Stimulated activated CD8-positive, alpha-beta memory T cell treated with anti-CD3 and anti-CD28 coated beads, Interleukin-12 subunit alpha, Interleukin-12 subunit beta, amount 100 ng/mL, for 24 hours (primary cell): Measurements from ENCODE around the gene SHMT2.
A peak's percentile ranks its signal among the peaks of the same experiment; 100 is the strongest.
"Not testable (repeated sequence)": the region's sequence is repeated elsewhere in the genome, so short reads cannot be mapped to it uniquely, and the experiment has no call there.

Experiments used
- DNase-seq: peaks from one replicate; pipeline ENCODE4 v3.0.0-alpha.2; 2020; ENCODE audit errors: extremely low read depth

The SHMT2 gene

DNA sequence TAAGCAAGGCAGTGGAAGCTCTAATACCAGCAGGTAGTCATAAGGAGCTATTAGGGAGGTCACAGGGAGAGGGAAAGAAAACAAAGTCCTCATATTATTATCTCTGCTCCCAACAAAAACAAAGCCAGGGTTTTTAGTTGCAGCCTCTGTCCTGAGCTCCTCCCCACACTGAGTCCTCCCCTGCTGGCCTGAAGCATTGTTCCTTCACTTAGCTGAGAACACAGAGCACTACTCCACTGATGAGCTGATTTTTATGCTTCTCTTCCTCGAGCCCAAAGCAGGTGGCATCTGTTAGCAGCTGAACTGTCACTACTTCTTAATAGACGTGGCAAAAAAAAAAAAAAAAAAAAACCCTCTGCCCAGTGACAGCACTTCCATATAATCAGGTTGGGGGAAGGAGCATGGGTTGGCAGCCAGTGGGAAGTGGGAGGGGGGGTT is 31.9 kb downstream of the SHMT2 start:
- DNase-seq: no peak

GRCh38 chr12:57262126-57262822 is 32.8 kb downstream of the SHMT2 start:
- no peak for DNase-seq

DNA sequence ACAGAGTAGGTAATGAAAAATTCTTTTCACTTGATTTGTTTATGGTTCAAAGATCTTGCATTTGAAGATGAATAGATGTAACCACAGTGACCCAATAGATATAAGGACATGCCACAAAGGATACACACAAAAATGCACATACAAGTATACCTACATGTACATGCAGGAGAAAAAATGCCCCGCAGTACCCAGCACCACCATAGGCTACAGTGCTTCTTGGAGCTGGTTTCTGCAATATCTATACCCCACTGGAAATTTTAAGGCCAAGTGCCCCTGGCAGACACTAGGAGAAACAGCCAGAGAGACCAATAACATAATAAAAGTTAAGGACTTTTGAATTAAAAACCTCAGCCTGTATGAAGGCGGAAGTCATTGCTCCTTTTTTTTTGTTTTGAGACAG is 33.6 kb downstream of the SHMT2 start:
- DNase-seq: no peak

DNA sequence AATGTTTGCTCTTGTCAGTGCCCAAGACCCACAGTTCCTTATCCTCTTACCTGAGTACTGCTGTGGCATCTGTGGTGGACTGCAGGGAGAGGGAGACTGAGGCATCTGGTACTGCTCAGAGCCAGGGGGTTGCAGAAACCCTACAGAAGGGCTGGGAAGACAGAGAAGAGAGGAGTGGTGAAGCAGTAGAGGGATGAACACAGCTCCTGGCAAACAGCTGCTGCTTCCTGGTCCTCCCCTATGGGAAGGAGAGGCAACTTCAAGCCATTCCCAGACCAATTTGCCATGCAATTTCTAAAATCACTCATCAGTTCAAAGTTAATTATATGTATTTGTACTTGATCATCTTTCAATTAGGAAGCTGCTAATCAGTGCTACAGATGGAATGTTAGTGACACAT is 37.2 kb downstream of the SHMT2 start:
- no peak for DNase-seq

DNA sequence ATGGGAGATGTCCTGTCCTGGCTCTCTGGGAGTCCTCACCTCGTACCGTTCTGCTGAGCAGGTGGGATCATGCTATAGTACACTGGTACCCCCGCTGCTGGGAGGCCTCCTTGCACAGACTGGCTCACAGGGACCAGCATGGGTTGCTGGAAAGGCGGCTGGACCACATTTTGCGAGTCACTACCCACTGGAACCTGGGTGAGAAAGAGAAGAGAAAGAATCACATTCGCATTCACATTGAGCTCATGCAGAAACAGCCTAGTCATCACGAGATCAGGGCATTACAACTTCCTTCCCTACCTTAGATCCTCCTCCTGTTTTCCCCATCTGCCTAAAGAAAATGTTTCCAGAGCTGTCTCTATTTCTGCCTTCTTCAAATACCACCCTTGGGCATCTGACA is 38.8 kb downstream of the SHMT2 start:
- no peak for DNase-seq

DNA sequence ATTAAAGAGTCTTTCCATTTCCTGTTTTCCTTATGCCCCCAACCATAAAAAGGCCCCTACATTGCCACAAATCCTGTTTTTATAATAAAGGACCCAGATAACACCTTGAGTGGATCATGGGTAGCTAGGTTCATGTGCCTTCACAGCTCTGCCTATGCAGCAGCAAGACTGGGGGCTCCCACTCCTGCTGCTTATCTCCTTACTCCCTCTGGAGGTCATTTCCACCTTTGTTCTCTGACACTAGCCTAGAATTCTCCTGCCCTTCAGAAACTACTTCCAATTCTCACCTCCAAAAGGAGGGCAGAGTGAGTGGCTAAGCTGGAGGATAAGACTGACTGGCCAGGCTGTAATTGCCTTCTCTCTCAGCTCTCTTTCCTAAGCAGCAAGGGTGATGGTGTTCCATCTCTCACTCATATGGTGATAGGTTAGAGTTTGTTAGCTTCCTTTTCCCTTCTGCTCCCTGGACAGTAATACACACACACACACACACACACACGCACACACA is 41.5 kb downstream of the SHMT2 start:
- no peak for DNase-seq

DNA sequence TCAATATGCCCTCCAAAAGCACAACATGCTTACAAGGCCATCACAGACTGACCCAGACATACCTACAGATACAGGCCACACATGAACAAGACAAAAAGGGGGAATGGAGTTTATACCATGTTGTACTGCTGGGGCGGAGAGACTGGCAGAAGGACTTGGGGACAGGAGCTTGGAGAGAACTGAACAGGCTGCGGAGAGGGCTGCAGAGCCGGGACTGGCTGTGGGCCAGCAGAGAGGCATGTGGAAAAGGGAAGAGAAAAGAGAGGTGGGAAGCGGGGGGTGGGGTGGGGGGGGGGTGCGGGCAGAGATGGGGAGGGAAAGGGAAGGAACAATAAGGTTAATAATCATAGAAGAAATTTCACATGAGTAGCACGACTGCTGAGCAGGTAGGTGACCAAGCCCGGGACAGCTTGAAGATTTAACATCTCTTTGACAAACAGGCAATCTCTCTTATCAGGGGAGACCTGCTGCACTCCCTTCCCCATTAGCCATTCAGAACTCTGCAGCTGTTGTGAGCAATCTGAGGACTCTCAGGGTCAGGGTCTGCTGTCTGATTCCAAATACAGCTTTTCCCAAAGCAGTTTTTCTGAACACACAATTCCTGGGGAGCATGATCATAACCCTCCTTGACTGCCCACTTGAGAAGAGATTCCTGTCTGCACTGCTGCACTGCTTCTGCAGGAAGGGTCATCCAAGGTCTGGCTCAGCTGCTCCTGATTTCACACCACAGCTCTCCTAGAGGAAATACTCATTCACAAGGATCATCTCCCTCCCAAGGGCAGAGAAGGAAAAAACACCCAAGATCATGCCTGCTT is 43.0 kb downstream of the SHMT2 start:
- DNase-seq: no peak

DNA sequence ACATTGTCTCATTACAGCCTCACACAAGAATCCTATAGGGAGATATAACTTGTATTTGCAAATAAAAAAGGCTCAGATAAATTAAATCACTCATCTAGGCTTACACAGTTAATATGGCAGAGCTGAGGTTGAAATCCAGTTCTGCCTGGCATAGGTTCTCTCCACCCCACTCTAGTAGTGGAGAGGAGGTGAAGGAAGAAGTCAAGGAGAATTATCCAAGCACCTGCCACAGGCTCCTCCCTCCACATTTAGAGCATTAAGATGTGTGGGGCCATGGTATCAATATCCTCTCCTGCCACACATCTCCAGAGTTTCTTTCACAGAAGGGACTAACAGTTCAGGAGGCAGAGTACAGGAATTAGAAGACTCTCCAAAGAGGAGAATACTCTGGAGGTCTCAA is 44.0 kb downstream of the SHMT2 start:
- DNase-seq: no peak

DNA sequence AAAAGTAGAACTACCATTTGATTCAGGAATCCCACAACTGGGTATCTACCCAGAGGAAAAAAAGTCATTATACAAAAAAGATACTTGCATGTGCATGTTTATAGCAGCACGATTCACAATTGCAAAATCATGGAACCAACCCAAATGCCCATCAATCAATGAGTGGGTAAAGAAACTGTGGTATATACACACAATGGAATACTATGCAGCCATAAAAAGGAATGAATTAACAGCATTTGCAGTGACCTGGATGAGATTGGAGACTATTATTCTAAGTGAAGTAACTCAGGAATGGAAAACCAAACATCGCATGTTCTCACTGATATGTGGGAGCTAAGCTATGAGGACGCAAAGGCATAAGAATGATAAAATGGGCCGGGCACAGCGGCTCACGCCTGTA is 46.7 kb downstream of the SHMT2 start:
- DNase-seq: not testable (repeated sequence)

- no peak for DNase-seq
Observed at GRCh38 chr12:57276935-57277563, 47.5 kb downstream of the SHMT2 start.

- DNase-seq: no peak
Observed at GRCh38 chr12:57278465-57279381, 49.2 kb downstream of the SHMT2 start.

DNA sequence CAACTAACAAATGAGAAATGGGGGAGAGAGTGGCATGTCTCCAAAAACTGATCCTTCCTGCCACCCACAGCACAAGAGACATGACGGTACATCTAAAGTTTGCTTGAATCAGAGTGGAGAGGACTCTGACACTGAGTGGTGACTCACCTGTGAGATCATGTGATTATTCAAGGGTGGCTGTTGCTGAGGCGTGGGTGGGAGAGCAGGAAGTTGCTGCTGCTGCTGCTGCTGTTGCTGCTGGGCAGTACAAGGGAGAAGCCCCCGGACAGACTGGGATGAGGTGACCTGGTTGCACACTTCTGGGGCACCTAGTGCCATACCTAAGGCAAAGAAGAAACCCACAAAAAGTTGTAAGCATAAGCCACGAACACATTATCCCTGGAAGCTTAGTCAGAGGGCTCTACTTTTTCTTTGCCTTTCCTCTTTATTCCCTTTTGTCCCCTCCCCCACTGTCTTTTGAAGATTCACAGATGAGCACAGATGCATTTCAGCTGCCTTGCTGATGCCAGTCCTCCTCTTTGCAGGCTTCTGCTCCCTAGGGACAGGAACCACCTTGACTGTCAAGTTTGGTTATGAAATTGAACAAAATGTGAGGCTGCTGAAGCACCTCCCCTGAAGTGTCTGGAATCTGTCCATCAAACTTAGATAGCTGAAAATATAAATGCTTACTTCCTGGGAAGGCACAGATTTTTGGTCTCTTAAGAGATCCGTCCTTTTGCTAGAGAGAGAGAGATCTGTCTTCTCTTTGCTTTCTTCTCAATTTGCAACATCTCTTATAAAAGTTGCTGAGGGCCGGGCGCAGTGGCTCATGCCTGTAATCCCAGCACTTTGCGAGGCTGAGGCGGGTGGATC is 50.9 kb downstream of the SHMT2 start:
- DNase-seq: peak; percentile 30

DNA sequence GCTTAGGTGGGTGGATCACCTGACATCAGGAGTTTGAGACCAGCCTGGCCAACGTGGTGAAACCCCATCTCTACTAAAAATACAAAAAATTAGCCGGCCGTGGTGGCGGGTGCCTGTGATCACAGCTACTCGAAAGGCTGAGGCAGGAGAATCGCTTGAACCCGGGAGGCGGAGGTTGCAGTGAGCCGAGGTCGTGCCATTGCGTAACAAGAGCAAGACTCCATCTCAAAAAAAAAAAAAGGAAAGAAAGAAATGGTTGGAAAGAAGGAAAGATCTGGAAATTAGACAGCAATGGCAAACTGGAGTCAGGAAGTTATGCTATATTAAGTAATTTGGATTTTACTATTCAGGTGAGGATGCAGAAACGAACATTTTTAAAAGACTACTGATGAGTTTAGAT is 52.6 kb downstream of the SHMT2 start:
- DNase-seq: not testable (repeated sequence)
